Heart right ventricle (tissue), 16 donors: ENCODE measurements around the gene KAT2A. TPM values are rescaled to one million over a fixed set of nuclear protein-coding genes. Genes with fewer than 3 reads are reported as not detected.

Source experiments
- ATAC-seq, 8 donors: fragments of 200-7000 bp; cut with Tn5 transposase; one replicate each; pipeline ENCODE4 v1.9.1; 2020; ENCODE audit warnings: mild to moderate bottlenecking in 8 of 8, moderate library complexity in 8 of 8, moderate number of reproducible peaks in 1 of 8
- DNase-seq, 2 donors: peaks; one replicate each; pipeline ENCODE4 v3.0.0-alpha.2; 2020
- H3K27ac ChIP-seq, 10 donors: fragments of 200-600 bp; sonication (generic) in 2 of 10; one replicate each; pipeline versions ENCODE4 v1.5.0 to v1.8.0; 2020 to 2022; ENCODE audit warnings: mild to moderate bottlenecking in 3 of 10
- H3K27me3 ChIP-seq, 7 donors: fragments of 200-600 bp; one replicate each; pipeline ENCODE4 v1.8.0; 2021 to 2022; ENCODE audit warnings: mild to moderate bottlenecking in 2 of 7
- H3K36me3 ChIP-seq, 9 donors: fragments of 200-600 bp; sonication (generic) in 1 of 9; one replicate each; pipeline versions ENCODE4 v1.5.0 to v1.8.0; 2020 to 2022; ENCODE audit warnings: mild to moderate bottlenecking in 2 of 9
- H3K4me1 ChIP-seq, 9 donors: fragments of 200-600 bp; sonication (generic) in 1 of 9; one replicate each; pipeline versions ENCODE4 v1.5.0 to v1.8.0; 2020 to 2022; ENCODE audit warnings: mild to moderate bottlenecking in 4 of 9
- H3K4me3 ChIP-seq, 10 donors: fragments of 200-600 bp; sonication (generic) in 2 of 10; one replicate each; pipeline versions ENCODE4 v1.5.0 to v1.8.0; 2020 to 2022; ENCODE audit warnings: mild to moderate bottlenecking in 7 of 10, moderate library complexity in 2 of 10
- H3K9me3 ChIP-seq, 11 donors: fragments of 200-600 bp in 10 of 11; sonication (generic) in 2 of 11; one replicate each; pipeline versions ENCODE4 v1.5.0 to v1.8.0; 2013 to 2022; ENCODE audit warnings: mild to moderate bottlenecking in 2 of 11, control low read depth in 1 of 11, moderate library complexity in 1 of 11
- CTCF ChIP-seq, 9 donors: fragments of 200-600 bp; sonication (generic) in 2 of 9; IDR thresholded peaks; one replicate each; pipeline versions ENCODE4 v1.5.0 to v1.8.0; 2021 to 2022; ENCODE audit warnings: antibody characterized with exemption in 9 of 9, mild to moderate bottlenecking in 5 of 9, moderate library complexity in 1 of 9
- WGBS, 2 donors: extraction: QIAGEN DNeasy Blood & Tissue Kit; methylation state at CpG; one replicate each; pipeline ENCODE4 v1.1.7; 2013; ENCODE audit warnings: inconsistent platforms in 1 of 2; 5-methylcytosine and 5-hydroxymethylcytosine counted together
- intact Hi-C, 10 donors: fragments of 100-400 bp; cut with DNase I; formaldehyde crosslinking; loops; one replicate each; pipeline versions ENCODE4 v1.11.1 to v1.14.2; 2022
- polyA plus RNA-seq, 2 donors: library from polyadenylated mRNA; stranded (reverse); fragments of 200-250 nt; gene quantifications; one replicate each; pipeline ENCODE4 v1.2.3, GENCODE V29; 2013
- total RNA-seq, 10 donors: library from RNA; stranded (reverse); fragmentation: NEBNext Ultra II Directional in 3 of 10; extraction: Animal tissue kit (Norgen Biotek cat#: 25700) in 3 of 10; gene quantifications; one replicate each; pipeline versions ENCODE4 v1.2.1 to v1.2.4, GENCODE V29; 2021 to 2023
- donor health status: Arrhythmogenic right ventricular cardiomyopathy.
- donor health status: ischemic (EF 13 %, LVEDD 7.1; RV severe dilation, severe dysfunction).
- donor health status: healthy with polysubstance abuse.
- donor health status: DM: no; HTN: yes; CAD: no.
- donor health status: DM: no; HTN: no; CAD: no.
- donor health status: ischemic (EF 25% LVEDD 6.9; RV normal size, moderate dysfunction).
- donor health status: ischemic (EF 25% LVEDD 5.7; RV mildly dilated, moderate dysfunction).
- donor health status: healthy.
- donor health status: DM: yes; HTN: yes; CAD: no.
- donor health status: Ischemic cardiomyopathy.
- donor health status: ischemic (EF 35%, LVEDD 5.7; RV mildly dilated, moderate dysfunction).
- donor health status: nonischemic (EF 11% LVEDD 7.7; RV severe dilation, severe dysfunction).
- donor health status: DM: yes; HTN: yes; CAD: no.
- donor health status: PGD.
- donor health status: ischemic (EF 29% LVEDD 5.4; RV normal size, mild dysfunction).
- donor health status: nonischemic (EF 23%, LVEDD 6.1; RV moderate dilation, normal function).

The KAT2A gene
- total and polyA plus RNA-seq, 12 donors, result 9.3 to 118 (median 15.0) TPM

DNA sequence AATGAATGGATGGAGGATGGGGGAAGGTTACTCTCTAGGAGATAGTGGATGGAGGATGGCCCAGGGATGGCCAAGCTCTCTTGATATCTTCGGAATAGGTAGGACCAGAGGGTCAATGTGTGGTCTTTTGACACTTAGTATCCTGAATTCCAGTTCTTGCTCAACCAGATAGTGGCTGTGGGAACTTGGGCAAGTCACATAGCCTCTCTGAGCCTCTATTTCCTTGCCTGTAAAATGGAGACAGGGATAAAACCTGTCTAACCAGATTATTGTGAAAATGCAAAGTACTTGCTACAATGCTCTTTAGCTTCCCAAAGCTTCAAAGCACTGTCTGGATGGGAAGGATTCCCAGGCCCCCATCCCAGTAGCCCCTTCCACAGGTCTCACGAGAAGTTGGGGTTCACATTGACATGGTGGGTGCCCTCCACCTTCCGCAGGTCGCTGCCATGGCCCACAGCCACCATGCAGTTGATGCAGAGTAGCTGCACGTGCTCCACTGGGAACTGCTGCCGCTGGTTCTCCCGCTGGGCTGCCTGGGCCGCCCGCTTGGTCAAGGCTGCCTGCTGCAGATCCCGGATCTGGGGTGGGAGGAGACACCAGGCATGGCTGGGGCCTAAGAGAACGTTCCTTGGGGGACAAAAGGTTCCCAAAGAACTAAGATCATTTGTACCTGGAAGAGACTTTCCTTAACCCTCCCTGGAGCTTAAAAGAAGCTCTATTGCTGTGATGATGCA lies 17.8 kb downstream of the KAT2A start:
- Histone ChIP-seq H3K4me3 (no peak overlapping the region), H3K9me3 (no peaks in the 10 kb centered on the region), H3K4me1 (peaks cover 0 to 17% (median 6%) of the 10 kb centered on the region in 9 donors), H3K27me3 (peaks cover 0 to 5% (median 2%) of the 10 kb centered on the region in 7 donors), H3K36me3 (peaks cover 0 to 65% (median 0%) of the 10 kb centered on the region in 9 donors), H3K27ac (no peak overlapping the region)
- intact Hi-C loops, result loop anchor here in 7 of 10 donors (5.0 to 10.0 kb wide), 5 partner anchors 36 to 141 kb away; partner anchors contain the start of genes NKIRAS2 (in 2 of the 7) and CNP (in 1 of the 7)
- TF ChIP-seq CTCF (IDR thresholded peaks at IDR 0.05), result no peak
- ATAC-seq (no peak), DNase-seq (no peak)
- 80 to 85% methylated on average over 11 of the region's 11 CpGs for WGBS, 2 donors

GRCh38 chr17:42101513-42102292 lies 19.5 kb downstream of the KAT2A start:
- peak; percentile 63 to 87 (median 82) for ATAC-seq
- WGBS, 2 donors, result 35 to 37% methylated on average over 14 of the region's 14 CpGs

DNA sequence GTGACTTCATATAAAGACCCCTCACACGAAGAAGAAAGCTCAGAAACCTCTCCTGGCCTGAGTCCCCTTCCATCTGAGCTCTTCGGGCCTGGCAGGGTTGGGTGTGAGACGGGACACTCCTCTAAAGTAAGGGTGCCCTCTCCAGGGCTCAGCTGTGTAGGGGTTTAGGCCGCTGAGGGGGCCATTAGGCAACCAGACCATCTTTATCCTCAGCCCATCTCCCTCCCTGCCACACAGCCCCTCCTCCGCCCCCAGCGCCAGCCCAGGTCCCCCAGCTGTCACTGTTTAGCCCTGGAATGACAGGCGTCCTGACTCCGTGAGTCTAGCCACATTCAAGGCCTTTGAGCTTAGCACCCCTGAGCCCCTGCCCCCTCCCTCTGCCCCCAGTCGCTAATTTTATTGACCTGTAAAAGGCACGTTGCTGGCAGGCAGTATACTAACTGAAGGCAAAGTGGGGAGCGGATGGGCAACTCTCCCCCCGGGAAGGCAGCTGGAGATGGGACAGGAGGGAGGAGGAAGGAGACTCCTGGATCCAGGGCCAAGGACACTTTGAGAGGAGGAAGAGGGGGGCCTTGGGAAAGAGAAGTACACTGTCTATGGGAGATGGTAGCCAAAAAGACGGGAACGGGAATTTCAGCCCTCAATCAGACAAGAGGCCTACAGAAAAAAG lies 22.3 kb downstream of the KAT2A start:
- H3K9me3 ChIP-seq, result no peaks in the 10 kb centered on the region
- no peak for TF ChIP-seq CTCF (IDR thresholded peaks at IDR 0.05)
- intact Hi-C loops, result loop anchor here in 1 of 10 donors (5.0 kb wide), 2 partner anchors 37 to 137 kb away; no protein-coding TSS in a partner anchor
- peak overlapping the region in 1 of 10 donors; percentile 5 for H3K4me3 ChIP-seq
- WGBS, 2 donors, result 66 to 73% methylated on average over 14 of the region's 14 CpGs
- no peak for DNase-seq
- no peak overlapping the region for H3K27ac ChIP-seq
- H3K27me3 ChIP-seq, result peaks cover 5 to 36% (median 32%) of the 10 kb centered on the region in 7 donors
- ATAC-seq, result no peak
- peaks cover 0 to 17% (median 10%) of the 10 kb centered on the region in 9 donors for H3K4me1 ChIP-seq
- H3K36me3 ChIP-seq, result peaks cover 0 to 20% (median 0%) of the 10 kb centered on the region in 9 donors

More at GRCh38 chr17:42101513-42102292, 19.5 kb downstream of the KAT2A start:
- Histone ChIP-seq H3K27ac (no peak overlapping the region), H3K27me3 (peaks cover 2 to 21% (median 19%) of the 10 kb centered on the region in 7 donors), H3K36me3 (peaks cover 0 to 48% (median 0%) of the 10 kb centered on the region in 9 donors), H3K4me3 (no peak overlapping the region), H3K9me3 (no peaks in the 10 kb centered on the region), H3K4me1 (peaks cover 0 to 17% (median 10%) of the 10 kb centered on the region in 9 donors)
- peak; percentile 71 to 85 for DNase-seq
- intact Hi-C loops, result loop anchor here in 7 of 10 donors (2.0 to 10.0 kb wide), 6 partner anchors 34 to 139 kb away; partner anchors contain the start of genes NKIRAS2 (in 2 of the 7) and CNP (in 1 of the 7)
- peak; percentile 69 to 89 (median 83) for TF ChIP-seq CTCF (IDR thresholded peaks at IDR 0.05)
